Measurements from ENCODE around the gene PDXDC1. TPM values are rescaled to one million over a fixed set of nuclear protein-coding genes. Genes with fewer than 3 reads are reported as not detected.
"Not testable (repeated sequence)": the region's sequence is repeated elsewhere in the genome, so short reads cannot be mapped to it uniquely, and the experiment has no call there.

The PDXDC1 gene
- total and polyA plus RNA-seq, 9 of the 15 experiments (the other 6 are each of a cell fraction or from before 2014, with no cell fraction given): 5.1 to 95.4 (median 45.8) TPM

DNA sequence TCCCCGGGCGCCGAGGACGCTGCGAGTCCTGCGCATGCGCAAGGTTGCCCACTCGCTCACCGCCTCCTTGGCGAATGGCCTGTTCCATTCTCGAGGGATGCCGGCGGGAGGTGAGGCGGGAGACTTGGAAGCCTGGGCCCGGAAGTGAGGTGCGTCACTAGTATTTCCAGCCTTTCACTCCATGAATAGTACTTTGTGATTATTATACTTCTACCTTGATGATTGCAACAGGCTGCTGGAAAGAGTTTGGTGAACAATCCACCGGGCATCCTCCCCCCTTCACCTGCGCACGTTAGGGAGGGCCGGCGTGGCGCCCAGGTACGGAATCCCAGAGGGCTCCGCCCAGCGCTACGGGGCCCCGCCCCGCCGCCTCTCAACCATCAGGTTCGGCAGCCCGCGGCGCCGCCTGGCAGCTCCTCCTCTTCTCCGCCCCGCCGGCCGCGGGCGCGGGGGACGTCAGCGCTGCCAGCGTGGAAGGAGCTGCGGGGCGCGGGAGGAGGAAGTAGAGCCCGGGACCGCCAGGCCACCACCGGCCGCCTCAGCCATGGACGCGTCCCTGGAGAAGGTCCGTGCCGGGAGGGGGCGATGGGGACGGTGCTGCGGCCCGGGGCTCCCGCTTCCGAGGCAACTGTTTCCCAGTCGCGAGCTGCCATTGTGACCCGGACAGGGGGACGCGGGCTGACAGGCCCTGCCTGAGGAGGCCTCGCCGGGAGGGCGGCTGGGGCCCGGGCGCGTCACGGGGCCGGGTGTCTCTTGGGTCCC, at the start of gene PDXDC1 (continued):
- TF ChIP-seq CREM (IDR thresholded peaks at IDR 0.05; ENCODE audit: low read depth) (peak; percentile 78), EP300 (IDR thresholded peaks at IDR 0.05; ENCODE audit: low read length) (peak; percentile 6; the same call in 1 of the 2 replicates), SP1 (CRISPR knock-in tag; IDR thresholded peaks at IDR 0.05) (peak; percentile 68), JUN (CRISPR knock-in tag; IDR thresholded peaks at IDR 0.05; ENCODE audit: borderline replicate concordance) (peak; percentile 84), FOXA3 (CRISPR knock-in tag; conservative IDR thresholded peaks at IDR 0.05 in 1 of 2, IDR thresholded peaks at IDR 0.05 in 1 of 2) (peak in 1 of 2 experiments; percentile 29; a peak in 1 of 4 replicates), SMAD4 (CRISPR knock-in tag; conservative IDR thresholded peaks at IDR 0.05) (peak; percentile 78), ATF7 (IDR thresholded peaks at IDR 0.05) (peak; percentile 100), E2F3 (CRISPR knock-in tag; IDR thresholded peaks at IDR 0.05) (peak; percentile 46), GABPA (tag; conservative IDR thresholded peaks at IDR 0.05; ENCODE audit: low read depth) (peak; percentile 44), ZNF263 (CRISPR knock-in tag; IDR thresholded peaks at IDR 0.05; ENCODE audit: borderline replicate concordance) (peak; percentile 35; the same call in 1 of the 2 replicates)
- TF ChIP-seq, protein P1, sequence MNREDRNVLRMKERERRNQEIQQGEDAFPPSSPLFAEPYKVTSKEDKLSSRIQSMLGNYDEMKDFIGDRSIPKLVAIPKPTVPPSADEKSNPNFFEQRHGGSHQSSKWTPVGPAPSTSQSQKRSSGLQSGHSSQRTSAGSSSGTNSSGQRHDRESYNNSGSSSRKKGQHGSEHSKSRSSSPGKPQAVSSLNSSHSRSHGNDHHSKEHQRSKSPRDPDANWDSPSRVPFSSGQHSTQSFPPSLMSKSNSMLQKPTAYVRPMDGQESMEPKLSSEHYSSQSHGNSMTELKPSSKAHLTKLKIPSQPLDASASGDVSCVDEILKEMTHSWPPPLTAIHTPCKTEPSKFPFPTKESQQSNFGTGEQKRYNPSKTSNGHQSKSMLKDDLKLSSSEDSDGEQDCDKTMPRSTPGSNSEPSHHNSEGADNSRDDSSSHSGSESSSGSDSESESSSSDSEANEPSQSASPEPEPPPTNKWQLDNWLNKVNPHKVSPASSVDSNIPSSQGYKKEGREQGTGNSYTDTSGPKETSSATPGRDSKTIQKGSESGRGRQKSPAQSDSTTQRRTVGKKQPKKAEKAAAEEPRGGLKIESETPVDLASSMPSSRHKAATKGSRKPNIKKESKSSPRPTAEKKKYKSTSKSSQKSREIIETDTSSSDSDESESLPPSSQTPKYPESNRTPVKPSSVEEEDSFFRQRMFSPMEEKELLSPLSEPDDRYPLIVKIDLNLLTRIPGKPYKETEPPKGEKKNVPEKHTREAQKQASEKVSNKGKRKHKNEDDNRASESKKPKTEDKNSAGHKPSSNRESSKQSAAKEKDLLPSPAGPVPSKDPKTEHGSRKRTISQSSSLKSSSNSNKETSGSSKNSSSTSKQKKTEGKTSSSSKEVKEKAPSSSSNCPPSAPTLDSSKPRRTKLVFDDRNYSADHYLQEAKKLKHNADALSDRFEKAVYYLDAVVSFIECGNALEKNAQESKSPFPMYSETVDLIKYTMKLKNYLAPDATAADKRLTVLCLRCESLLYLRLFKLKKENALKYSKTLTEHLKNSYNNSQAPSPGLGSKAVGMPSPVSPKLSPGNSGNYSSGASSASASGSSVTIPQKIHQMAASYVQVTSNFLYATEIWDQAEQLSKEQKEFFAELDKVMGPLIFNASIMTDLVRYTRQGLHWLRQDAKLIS (CRISPR knock-in tag; IDR thresholded peaks at IDR 0.05): peak; percentile 92
- TF ChIP-seq JUN (IDR thresholded peaks at IDR 0.05; ENCODE audit: borderline replicate concordance, low read depth, low read length): not testable (repeated sequence)
- TF ChIP-seq, protein P2, sequence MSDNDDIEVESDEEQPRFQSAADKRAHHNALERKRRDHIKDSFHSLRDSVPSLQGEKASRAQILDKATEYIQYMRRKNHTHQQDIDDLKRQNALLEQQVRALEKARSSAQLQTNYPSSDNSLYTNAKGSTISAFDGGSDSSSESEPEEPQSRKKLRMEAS (CRISPR knock-in tag; IDR thresholded peaks at IDR 0.05): peak; percentile 76
- TF ChIP-seq, protein P3, sequence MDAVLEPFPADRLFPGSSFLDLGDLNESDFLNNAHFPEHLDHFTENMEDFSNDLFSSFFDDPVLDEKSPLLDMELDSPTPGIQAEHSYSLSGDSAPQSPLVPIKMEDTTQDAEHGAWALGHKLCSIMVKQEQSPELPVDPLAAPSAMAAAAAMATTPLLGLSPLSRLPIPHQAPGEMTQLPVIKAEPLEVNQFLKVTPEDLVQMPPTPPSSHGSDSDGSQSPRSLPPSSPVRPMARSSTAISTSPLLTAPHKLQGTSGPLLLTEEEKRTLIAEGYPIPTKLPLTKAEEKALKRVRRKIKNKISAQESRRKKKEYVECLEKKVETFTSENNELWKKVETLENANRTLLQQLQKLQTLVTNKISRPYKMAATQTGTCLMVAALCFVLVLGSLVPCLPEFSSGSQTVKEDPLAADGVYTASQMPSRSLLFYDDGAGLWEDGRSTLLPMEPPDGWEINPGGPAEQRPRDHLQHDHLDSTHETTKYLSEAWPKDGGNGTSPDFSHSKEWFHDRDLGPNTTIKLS (IDR thresholded peaks at IDR 0.05; ENCODE audit: borderline replicate concordance, low read depth): peak; percentile 99
- TF ChIP-seq, protein P4, sequence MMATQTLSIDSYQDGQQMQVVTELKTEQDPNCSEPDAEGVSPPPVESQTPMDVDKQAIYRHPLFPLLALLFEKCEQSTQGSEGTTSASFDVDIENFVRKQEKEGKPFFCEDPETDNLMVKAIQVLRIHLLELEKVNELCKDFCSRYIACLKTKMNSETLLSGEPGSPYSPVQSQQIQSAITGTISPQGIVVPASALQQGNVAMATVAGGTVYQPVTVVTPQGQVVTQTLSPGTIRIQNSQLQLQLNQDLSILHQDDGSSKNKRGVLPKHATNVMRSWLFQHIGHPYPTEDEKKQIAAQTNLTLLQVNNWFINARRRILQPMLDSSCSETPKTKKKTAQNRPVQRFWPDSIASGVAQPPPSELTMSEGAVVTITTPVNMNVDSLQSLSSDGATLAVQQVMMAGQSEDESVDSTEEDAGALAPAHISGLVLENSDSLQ (IDR thresholded peaks at IDR 0.05): peak; percentile 20; the same call in 1 of the 2 replicates
- TF ChIP-seq, protein P5, sequence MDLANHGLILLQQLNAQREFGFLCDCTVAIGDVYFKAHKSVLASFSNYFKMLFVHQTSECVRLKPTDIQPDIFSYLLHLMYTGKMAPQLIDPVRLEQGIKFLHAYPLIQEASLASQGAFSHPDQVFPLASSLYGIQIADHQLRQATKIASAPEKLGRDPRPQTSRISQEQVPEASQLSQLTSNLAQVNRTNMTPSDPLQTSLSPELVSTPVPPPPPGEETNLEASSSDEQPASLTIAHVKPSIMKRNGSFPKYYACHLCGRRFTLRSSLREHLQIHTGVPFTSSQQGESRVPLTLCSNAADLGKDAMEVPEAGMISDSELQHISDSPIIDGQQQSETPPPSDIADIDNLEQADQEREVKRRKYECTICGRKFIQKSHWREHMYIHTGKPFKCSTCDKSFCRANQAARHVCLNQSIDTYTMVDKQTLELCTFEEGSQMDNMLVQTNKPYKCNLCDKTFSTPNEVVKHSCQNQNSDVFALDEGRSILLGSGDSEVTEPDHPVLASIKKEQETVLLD (IDR thresholded peaks at IDR 0.05): peak; percentile 97
- TF ChIP-seq, protein P6, sequence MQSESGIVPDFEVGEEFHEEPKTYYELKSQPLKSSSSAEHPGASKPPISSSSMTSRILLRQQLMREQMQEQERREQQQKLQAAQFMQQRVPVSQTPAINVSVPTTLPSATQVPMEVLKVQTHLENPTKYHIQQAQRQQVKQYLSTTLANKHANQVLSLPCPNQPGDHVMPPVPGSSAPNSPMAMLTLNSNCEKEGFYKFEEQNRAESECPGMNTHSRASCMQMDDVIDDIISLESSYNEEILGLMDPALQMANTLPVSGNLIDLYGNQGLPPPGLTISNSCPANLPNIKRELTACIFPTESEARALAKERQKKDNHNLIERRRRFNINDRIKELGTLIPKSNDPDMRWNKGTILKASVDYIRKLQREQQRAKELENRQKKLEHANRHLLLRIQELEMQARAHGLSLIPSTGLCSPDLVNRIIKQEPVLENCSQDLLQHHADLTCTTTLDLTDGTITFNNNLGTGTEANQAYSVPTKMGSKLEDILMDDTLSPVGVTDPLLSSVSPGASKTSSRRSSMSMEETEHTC (IDR thresholded peaks at IDR 0.05): 0 out of 2 replicates have a peak, but pooled peaks have one; percentile 6

All from K562 (cell line).